OCI-LY7 (cell line): ENCODE results near the gene WNK2. TPM values are rescaled to one million over a fixed set of nuclear protein-coding genes. Genes with fewer than 3 reads are reported as not detected.

Experiments used
- BruUV-seq: library from RNA; stranded (reverse); fragments of 400-500 nt; replicated peaks from 2 replicates; lab custom pipeline; 2021; lab: Mats Ljungman, UMichigan
- CTCF ChIA-PET: fragments of 300-600 bp; sonication (Branson Sonifier 250); formaldehyde crosslinking; loops from one replicate; lab custom pipeline; 2022; ENCODE audit warnings: antibody characterized with exemption; ENCODE audit not compliant: unreplicated experiment; lab: Charles Lee
- POLR2A ChIA-PET: fragments of 300-600 bp; sonication (Branson Sonifier 250); formaldehyde crosslinking; loops from one replicate; lab custom pipeline; 2022; ENCODE audit warnings: antibody characterized with exemption; lab: Charles Lee
- DNase-seq: peaks from one replicate; pipeline ENCODE4 v3.0.0-alpha.2; 2015; ENCODE audit warnings: low spot score
- H2AFZ ChIP-seq: fragments of 200-600 bp; sonication (generic), shearing (Covaris generic); 2 replicates; pipeline ENCODE4 v1.6.1; 2014; ENCODE audit warnings: mild to moderate bottlenecking, antibody characterized with exemption, low read length, moderate library complexity
- H3K27ac ChIP-seq: fragments of 200-600 bp; sonication (generic); 2 replicates; pipeline ENCODE4 v1.5.1; 2014; ENCODE audit warnings: mixed run types, low read depth, mild to moderate bottlenecking, moderate library complexity, low read length, inconsistent platforms; ENCODE audit not compliant: poor library complexity, severe bottlenecking
- H3K36me3 ChIP-seq: fragments of 200-600 bp; sonication (generic); 2 replicates; pipeline ENCODE4 v1.6.1; 2014; ENCODE audit warnings: mild to moderate bottlenecking, antibody characterized with exemption, low read length, moderate library complexity, mixed read lengths; ENCODE audit not compliant: insufficient read depth
- H3K4me1 ChIP-seq: fragments of 200-600 bp; sonication (generic); 2 replicates; pipeline ENCODE4 v1.5.1; 2014; ENCODE audit warnings: mild to moderate bottlenecking, low read length; ENCODE audit not compliant: insufficient read depth, poor library complexity, severe bottlenecking
- H3K4me2 ChIP-seq: fragments of 200-600 bp; sonication (generic); 2 replicates; pipeline ENCODE4 v1.6.1; 2014; ENCODE audit warnings: mild to moderate bottlenecking, low read length
- H3K4me3 ChIP-seq: fragments of 200-600 bp; sonication (generic); 2 replicates; pipeline ENCODE4 v1.5.1; 2014; ENCODE audit warnings: mild to moderate bottlenecking, low read depth, low read length; ENCODE audit not compliant: poor library complexity, severe bottlenecking
- H3K79me2 ChIP-seq: fragments of 200-600 bp; sonication (generic); 2 replicates; pipeline ENCODE4 v1.6.1; 2016; ENCODE audit warnings: low read depth, mild to moderate bottlenecking, low read length, moderate library complexity, mixed read lengths; ENCODE audit not compliant: insufficient read depth
- H3K9me2 ChIP-seq: fragments of 200-600 bp; sonication (generic); 2 replicates; pipeline ENCODE4 v1.6.1; 2016; ENCODE audit warnings: mild to moderate bottlenecking, low read length, mixed read lengths; ENCODE audit not compliant: insufficient read depth
- H3K9me3 ChIP-seq: fragments of 200-600 bp; sonication (generic); 2 replicates; pipeline ENCODE4 v1.6.1; 2014; ENCODE audit warnings: mild to moderate bottlenecking, mixed run types, low read length, mixed read lengths
- H4K20me1 ChIP-seq: fragments of 200-600 bp; sonication (generic); 2 replicates; pipeline ENCODE4 v1.6.1; 2014; ENCODE audit warnings: mild to moderate bottlenecking, antibody characterized with exemption, low read length, moderate library complexity, mixed read lengths; ENCODE audit not compliant: insufficient read depth
- CTCF ChIP-seq: fragments of 200-600 bp; sonication (generic); conservative IDR thresholded peaks from 2 replicates; pipeline ENCODE4 v1.5.1; 2014; ENCODE audit warnings: mild to moderate bottlenecking, antibody characterized with exemption, low read length, moderate library complexity, mixed read lengths
- EZH2phosphoT487 ChIP-seq: fragments of 200-600 bp; sonication (generic); IDR thresholded peaks from 2 replicates; pipeline ENCODE4 v1.6.1; 2018; ENCODE audit warnings: low read depth, borderline replicate concordance, mild to moderate bottlenecking, mixed run types, antibody characterized with exemption, low read length, moderate library complexity, mixed read lengths
- intact Hi-C: fragments of 100-400 bp; cut with micrococcal nuclease; formaldehyde crosslinking; loops from one replicate; pipeline ENCODE4 v1.10.0; 2022; ENCODE audit not compliant: unreplicated experiment
- total RNA-seq, 2 experiments: library from RNA; depleted of rRNA in 1 of 2; stranded (reverse); fragments of >200 nt in 1 of 2; shearing (Covaris generic) in 1 of 2; gene quantifications; 2 replicates each; pipeline ENCODE4 v1.2.3, GENCODE V29; 2014 to 2022

Gene WNK2
- total RNA-seq, 2 experiments from 2014 or later, result 142 to 194 TPM

- no peak overlapping the region for H3K4me2 ChIP-seq
- no peaks in the 10 kb centered on the region for H3K9me2 ChIP-seq
- no TSS peak for BruUV-seq
- peaks cover 27% of the 10 kb centered on the region for H3K36me3 ChIP-seq
- no peaks in the 10 kb centered on the region for H3K79me2 ChIP-seq
- intact Hi-C loops, result no loop called here
- no peaks in the 10 kb centered on the region for H4K20me1 ChIP-seq
- H3K4me3 ChIP-seq, result no peak overlapping the region
- DNase-seq, result no peak
- POLR2A ChIA-PET, result interaction anchor here (1.6 kb wide), 1 partner anchor 12 kb away, joined by 8 read pairs; no protein-coding TSS in a partner anchor
- CTCF ChIA-PET, result no interaction called here
- H3K27ac ChIP-seq, result no peak overlapping the region
- no peaks in the 10 kb centered on the region for H3K9me3 ChIP-seq
- H2AFZ ChIP-seq, result no peak overlapping the region
- TF ChIP-seq EZH2phosphoT487, result no peak
- no peak for TF ChIP-seq CTCF
- H3K4me1 ChIP-seq, result peaks cover 82% of the 10 kb centered on the region
Measured at GRCh38 chr9:93299418-93300174, 115.7 kb downstream of the WNK2 start.

- H3K4me1 ChIP-seq, result peaks cover 77% of the 10 kb centered on the region
- no peaks in the 10 kb centered on the region for H4K20me1 ChIP-seq
- peak overlapping the region; percentile 61 for H3K27ac ChIP-seq
- H3K79me2 ChIP-seq, result no peaks in the 10 kb centered on the region
- ChIA-PET POLR2A (no interaction called here), CTCF (no interaction called here)
- no peaks in the 10 kb centered on the region for H3K9me2 ChIP-seq
- BruUV-seq, result TSS peak; percentile 41
- H2AFZ ChIP-seq, result no peak overlapping the region
- DNase-seq, result no peak
- H3K36me3 ChIP-seq, result peaks cover 27% of the 10 kb centered on the region
- intact Hi-C loops, result no loop called here
- no peaks in the 10 kb centered on the region for H3K9me3 ChIP-seq
- H3K4me2 ChIP-seq, result no peak overlapping the region
- H3K4me3 ChIP-seq, result no peak overlapping the region
- TF ChIP-seq EZH2phosphoT487, result no peak
- TF ChIP-seq CTCF, result no peak
Measured at GRCh38 chr9:93300175-93300572, 116.2 kb downstream of the WNK2 start.

GRCh38 chr9:93300585-93301081 lies 116.7 kb downstream of the WNK2 start:
- no peaks in the 10 kb centered on the region for H4K20me1 ChIP-seq
- no peak overlapping the region for H3K4me3 ChIP-seq
- no peak overlapping the region for H2AFZ ChIP-seq
- H3K4me1 ChIP-seq, result peaks cover 73% of the 10 kb centered on the region
- H3K4me2 ChIP-seq, result 0 out of 2 replicates have a peak overlapping the region, but pooled peaks have one; percentile 10
- no TSS peak for BruUV-seq
- intact Hi-C loops, result no loop called here
- H3K79me2 ChIP-seq, result no peaks in the 10 kb centered on the region
- ChIA-PET CTCF (no interaction called here), POLR2A (no interaction called here)
- peaks cover 27% of the 10 kb centered on the region for H3K36me3 ChIP-seq
- TF ChIP-seq CTCF, result no peak
- no peak for TF ChIP-seq EZH2phosphoT487
- H3K27ac ChIP-seq, result peak overlapping the region; percentile 61
- no peaks in the 10 kb centered on the region for H3K9me3 ChIP-seq
- H3K9me2 ChIP-seq, result no peaks in the 10 kb centered on the region
- DNase-seq, result no peak
